Measurements from ENCODE around the gene SLC4A11.

The SLC4A11 gene
- 0 to 4.0 (median 1.8) reads per million in 9 experiments for total RNA-seq

GRCh38 chr20:3239026-3239866, at the start of gene SLC4A11:
Gene SLC4A11 (minus strand): TSS chr20:3239190. CDS start chr20:3239137, 53 bp downstream.
- Mint-ChIP-seq H3K27me3 (peaks cover 34 to 68% of the 10 kb centered on the region in 2 donors), H3K4me1 (ENCODE audit: low read depth in 2 of 2) (peaks cover 7 to 12% of the 10 kb centered on the region in 2 donors), H3K36me3 (ENCODE audit: insufficient read depth) (peaks cover 5% of the 10 kb centered on the region), H3K9me3 (no peaks in the 10 kb centered on the region), H3K4me3 (peak within 1 kb of the TSS; percentile 94 to 96), H3K27ac (no peak within 1 kb of the TSS)
- peak in 2 of 3 experiments; percentile 21 to 30 for DNase-seq
- peak; percentile 76 for ATAC-seq (replicated peaks)

- Mint-ChIP-seq H3K9me3 (no peaks in the 10 kb centered on the region), H3K4me1 (ENCODE audit: low read depth in 2 of 2) (no peaks in the 10 kb centered on the region), H3K36me3 (ENCODE audit: insufficient read depth) (peaks cover 19% of the 10 kb centered on the region), H3K27me3 (no peaks in the 10 kb centered on the region), H3K4me3 (no peak overlapping the region), H3K27ac (no peak overlapping the region)
- ATAC-seq (replicated peaks) (no peak), DNase-seq (no peak)
These were observed 44.3 kb upstream of the SLC4A11 start for GRCh38 chr20:3283222-3283820.

- peaks cover 20% of the 10 kb centered on the region for H3K36me3 Mint-ChIP-seq (ENCODE audit: insufficient read depth)
- peak overlapping the region in 1 of 2 donors; percentile 33 for H3K27ac Mint-ChIP-seq
- H3K9me3 Mint-ChIP-seq: no peaks in the 10 kb centered on the region
- no peak for DNase-seq
- ATAC-seq (replicated peaks): no peak
- H3K4me1 Mint-ChIP-seq (ENCODE audit: low read depth in 2 of 2): no peaks in the 10 kb centered on the region
- H3K27me3 Mint-ChIP-seq: no peaks in the 10 kb centered on the region
- no peak overlapping the region for H3K4me3 Mint-ChIP-seq
These were observed 43.6 kb upstream of the SLC4A11 start for GRCh38 chr20:3282271-3283221.

GRCh38 chr20:3281437-3281836, 42.4 kb upstream of the SLC4A11 start:
- DNase-seq (no peak), ATAC-seq (replicated peaks) (no peak)
- Mint-ChIP-seq H3K27ac (no peak overlapping the region), H3K27me3 (no peaks in the 10 kb centered on the region), H3K36me3 (ENCODE audit: insufficient read depth) (peaks cover 20% of the 10 kb centered on the region), H3K4me1 (ENCODE audit: low read depth in 2 of 2) (no peaks in the 10 kb centered on the region), H3K9me3 (no peaks in the 10 kb centered on the region), H3K4me3 (no peak overlapping the region)

GRCh38 chr20:3279761-3280160, 40.8 kb upstream of the SLC4A11 start:
- Mint-ChIP-seq H3K4me1 (ENCODE audit: low read depth in 2 of 2) (no peaks in the 10 kb centered on the region), H3K27ac (no peak overlapping the region), H3K36me3 (ENCODE audit: insufficient read depth) (peaks cover 20% of the 10 kb centered on the region), H3K4me3 (no peak overlapping the region), H3K27me3 (no peaks in the 10 kb centered on the region), H3K9me3 (no peaks in the 10 kb centered on the region)
- ATAC-seq (replicated peaks) (no peak), DNase-seq (no peak)

- no peak overlapping the region for H3K4me3 Mint-ChIP-seq
- no peak overlapping the region for H3K27ac Mint-ChIP-seq
- ATAC-seq (replicated peaks) (no peak), DNase-seq (no peak)
- no peaks in the 10 kb centered on the region for H3K27me3 Mint-ChIP-seq
- no peaks in the 10 kb centered on the region for H3K4me1 Mint-ChIP-seq (ENCODE audit: low read depth in 2 of 2)
- peaks cover 20% of the 10 kb centered on the region for H3K36me3 Mint-ChIP-seq (ENCODE audit: insufficient read depth)
- no peaks in the 10 kb centered on the region for H3K9me3 Mint-ChIP-seq
These were observed 38.9 kb upstream of the SLC4A11 start for GRCh38 chr20:3277686-3278465.

GRCh38 chr20:3276680-3277015, 37.7 kb upstream of the SLC4A11 start:
- H3K9me3 Mint-ChIP-seq: no peaks in the 10 kb centered on the region
- no peaks in the 10 kb centered on the region for H3K27me3 Mint-ChIP-seq
- ATAC-seq (replicated peaks): no peak
- no peak for DNase-seq
- H3K4me1 Mint-ChIP-seq (ENCODE audit: low read depth in 2 of 2): no peaks in the 10 kb centered on the region
- H3K36me3 Mint-ChIP-seq (ENCODE audit: insufficient read depth): peaks cover 20% of the 10 kb centered on the region
- peak overlapping the region in 1 of 2 donors; percentile 17 for H3K27ac Mint-ChIP-seq
- H3K4me3 Mint-ChIP-seq: no peak overlapping the region

GRCh38 chr20:3275966-3276679, 37.1 kb upstream of the SLC4A11 start:
- H3K4me1 Mint-ChIP-seq (ENCODE audit: low read depth in 2 of 2): no peaks in the 10 kb centered on the region
- peaks cover 18% of the 10 kb centered on the region for H3K36me3 Mint-ChIP-seq (ENCODE audit: insufficient read depth)
- no peaks in the 10 kb centered on the region for H3K9me3 Mint-ChIP-seq
- H3K27ac Mint-ChIP-seq: no peak overlapping the region
- no peak for ATAC-seq (replicated peaks)
- DNase-seq: no peak
- H3K4me3 Mint-ChIP-seq: no peak overlapping the region
- H3K27me3 Mint-ChIP-seq: no peaks in the 10 kb centered on the region

- H3K4me3 Mint-ChIP-seq: no peak overlapping the region
- H3K9me3 Mint-ChIP-seq: no peaks in the 10 kb centered on the region
- ATAC-seq (replicated peaks) (no peak), DNase-seq (no peak)
- H3K36me3 Mint-ChIP-seq (ENCODE audit: insufficient read depth): peaks cover 14% of the 10 kb centered on the region
- H3K27ac Mint-ChIP-seq: no peak overlapping the region
- H3K4me1 Mint-ChIP-seq (ENCODE audit: low read depth in 2 of 2): no peaks in the 10 kb centered on the region
- no peaks in the 10 kb centered on the region for H3K27me3 Mint-ChIP-seq
These were observed 36.3 kb upstream of the SLC4A11 start for GRCh38 chr20:3275064-3275935.

GRCh38 chr20:3273371-3273770, 34.4 kb upstream of the SLC4A11 start:
- no peak for DNase-seq
- H3K9me3 Mint-ChIP-seq: no peaks in the 10 kb centered on the region
- H3K27me3 Mint-ChIP-seq: no peaks in the 10 kb centered on the region
- H3K27ac Mint-ChIP-seq: no peak overlapping the region
- H3K4me3 Mint-ChIP-seq: no peak overlapping the region
- peaks cover 13% of the 10 kb centered on the region for H3K36me3 Mint-ChIP-seq (ENCODE audit: insufficient read depth)
- ATAC-seq (replicated peaks): no peak
- no peaks in the 10 kb centered on the region for H3K4me1 Mint-ChIP-seq (ENCODE audit: low read depth in 2 of 2)

GRCh38 chr20:3270051-3270450, 31.1 kb upstream of the SLC4A11 start:
- no peak for DNase-seq
- H3K36me3 Mint-ChIP-seq (ENCODE audit: insufficient read depth): peaks cover 21% of the 10 kb centered on the region
- H3K4me1 Mint-ChIP-seq (ENCODE audit: low read depth in 2 of 2): no peaks in the 10 kb centered on the region
- no peak overlapping the region for H3K27ac Mint-ChIP-seq
- no peak overlapping the region for H3K4me3 Mint-ChIP-seq
- H3K9me3 Mint-ChIP-seq: no peaks in the 10 kb centered on the region
- H3K27me3 Mint-ChIP-seq: no peaks in the 10 kb centered on the region
- ATAC-seq (replicated peaks): no peak

- Mint-ChIP-seq H3K27ac (no peak overlapping the region), H3K4me1 (ENCODE audit: low read depth in 2 of 2) (no peaks in the 10 kb centered on the region)
These were observed 23.6 kb upstream of the SLC4A11 start for GRCh38 chr20:3262566-3262965.

More at GRCh38 chr20:3262566-3262965, 23.6 kb upstream of the SLC4A11 start:
- no peak for ATAC-seq (replicated peaks)
- Mint-ChIP-seq H3K9me3 (no peaks in the 10 kb centered on the region), H3K4me3 (no peak overlapping the region), H3K36me3 (ENCODE audit: insufficient read depth) (peaks cover 34% of the 10 kb centered on the region), H3K27me3 (no peaks in the 10 kb centered on the region)
- DNase-seq: no peak
